Cardiac fibroblast (primary cell): ENCODE data around the gene PIGP.
"Not testable (repeated sequence)": the region's sequence is repeated elsewhere in the genome, so short reads cannot be mapped to it uniquely, and the experiment has no call there.

ENCODE experiments used
- DNase-seq, 2 donors: peaks; one replicate each; pipeline versions ENCODE4 v3.0.0 to v3.0.0-alpha.2; 2010; ENCODE audit warnings: low read depth in 2 of 2
- H3K4me3 ChIP-seq, 2 donors: replicated peaks in 1 of 2; 1 replicate in 1 of 2; 2 replicates in 1 of 2; pipeline ENCODE4 v1.5.1; 2011; ENCODE audit warnings: low read depth in 2 of 2, low read length in 2 of 2, mild to moderate bottlenecking in 2 of 2, moderate library complexity in 1 of 2
- CTCF ChIP-seq: IDR thresholded peaks from one replicate; pipeline ENCODE4 v1.5.1; 2011; ENCODE audit warnings: low read depth, mild to moderate bottlenecking, low read length, inconsistent platforms

PIGP gene

GRCh38 chr21:37036177-37036576 lies 36.7 kb downstream of the PIGP start:
- no peak for TF ChIP-seq CTCF
- peak in 1 of 2 donors; percentile 7 for DNase-seq
- H3K4me3 ChIP-seq, result no peak overlapping the region

GRCh38 chr21:37034394-37034793 lies 38.5 kb downstream of the PIGP start:
- DNase-seq, H3K4me3 ChIP-seq: not testable (repeated sequence)

- peak; percentile 36 to 75 for DNase-seq
- TF ChIP-seq CTCF, result no peak
- H3K4me3 ChIP-seq, result no peak overlapping the region
Measured at GRCh38 chr21:37032877-37033471, 39.9 kb downstream of the PIGP start.

- DNase-seq, result no peak
- no peak for TF ChIP-seq CTCF
- no peak overlapping the region for H3K4me3 ChIP-seq
Measured at GRCh38 chr21:37032293-37032692, 40.6 kb downstream of the PIGP start.

GRCh38 chr21:37030864-37031263 lies 42.0 kb downstream of the PIGP start:
- no peak overlapping the region for H3K4me3 ChIP-seq
- no peak for TF ChIP-seq CTCF
- DNase-seq, result no peak

GRCh38 chr21:37028570-37028969 lies 44.3 kb downstream of the PIGP start:
- TF ChIP-seq CTCF, result no peak

GRCh38 chr21:37026499-37026898 lies 46.4 kb downstream of the PIGP start:
- H3K4me3 ChIP-seq, result no peak overlapping the region
- no peak for DNase-seq
- TF ChIP-seq CTCF, result no peak

More at GRCh38 chr21:37028570-37028969, 44.3 kb downstream of the PIGP start:
- no peak overlapping the region for H3K4me3 ChIP-seq
- peak; percentile 9 to 30 for DNase-seq
